GM10847 (cell line): ENCODE results near the gene LINC00237.

Experiments
- POLR2A ChIP-seq: IDR thresholded peaks from 2 replicates; pipeline ENCODE4 v1.6.1; 2011; ENCODE audit not compliant: insufficient read length; ENCODE audit errors: extremely low read depth

Gene LINC00237

GRCh38 chr20:21049305-21049828 lies 56.8 kb downstream of the LINC00237 start:
- no peak for TF ChIP-seq POLR2A

DNA sequence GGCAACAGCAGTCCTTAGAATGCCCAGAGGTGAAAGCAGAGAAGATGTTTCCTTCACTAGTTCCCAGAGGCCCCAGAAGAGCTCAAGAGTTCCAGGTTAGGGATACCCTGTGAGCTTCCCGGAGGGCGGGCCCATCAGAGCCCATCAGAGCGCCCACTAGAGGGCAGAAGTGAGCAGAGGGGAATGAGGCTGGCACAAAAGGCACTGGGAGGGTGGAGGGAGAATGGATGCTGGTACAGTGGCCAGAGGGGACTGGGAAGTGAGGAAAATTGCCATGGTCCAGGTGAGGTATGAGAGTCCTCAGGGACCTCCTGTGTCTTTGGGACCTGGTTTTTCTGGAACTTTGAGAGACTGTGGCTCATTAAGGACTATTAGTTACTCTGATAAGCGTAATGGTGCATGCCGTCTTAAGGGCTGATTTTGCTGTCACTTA lies 57.3 kb downstream of the LINC00237 start:
- no peak for TF ChIP-seq POLR2A

DNA sequence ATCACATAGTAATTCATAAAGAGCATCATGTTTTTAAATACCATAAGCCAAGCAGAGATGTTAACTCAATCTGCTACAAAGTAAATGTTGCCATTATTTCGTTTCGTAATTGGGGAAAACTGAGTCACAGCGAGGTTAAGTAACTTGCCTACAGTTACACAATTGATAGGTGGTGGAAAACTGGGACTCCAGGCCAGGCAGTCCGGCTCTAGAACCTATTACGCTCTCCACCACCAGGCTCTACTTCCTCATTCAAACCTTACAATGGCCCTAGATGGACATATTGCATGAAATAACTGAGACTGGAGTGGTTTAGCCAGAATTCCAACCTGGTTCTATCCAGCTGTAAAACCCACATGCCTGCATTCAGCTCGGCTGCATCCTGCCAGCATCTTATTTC lies 58.2 kb downstream of the LINC00237 start:
- no peak for TF ChIP-seq POLR2A

GRCh38 chr20:21046413-21047070 lies 59.6 kb downstream of the LINC00237 start:
- TF ChIP-seq POLR2A, result no peak
